ENCODE data around the gene SLC35C1.
"Not testable (repeated sequence)": the region's sequence is repeated elsewhere in the genome, so short reads cannot be mapped to it uniquely, and the experiment has no call there.

The SLC35C1 gene

DNA sequence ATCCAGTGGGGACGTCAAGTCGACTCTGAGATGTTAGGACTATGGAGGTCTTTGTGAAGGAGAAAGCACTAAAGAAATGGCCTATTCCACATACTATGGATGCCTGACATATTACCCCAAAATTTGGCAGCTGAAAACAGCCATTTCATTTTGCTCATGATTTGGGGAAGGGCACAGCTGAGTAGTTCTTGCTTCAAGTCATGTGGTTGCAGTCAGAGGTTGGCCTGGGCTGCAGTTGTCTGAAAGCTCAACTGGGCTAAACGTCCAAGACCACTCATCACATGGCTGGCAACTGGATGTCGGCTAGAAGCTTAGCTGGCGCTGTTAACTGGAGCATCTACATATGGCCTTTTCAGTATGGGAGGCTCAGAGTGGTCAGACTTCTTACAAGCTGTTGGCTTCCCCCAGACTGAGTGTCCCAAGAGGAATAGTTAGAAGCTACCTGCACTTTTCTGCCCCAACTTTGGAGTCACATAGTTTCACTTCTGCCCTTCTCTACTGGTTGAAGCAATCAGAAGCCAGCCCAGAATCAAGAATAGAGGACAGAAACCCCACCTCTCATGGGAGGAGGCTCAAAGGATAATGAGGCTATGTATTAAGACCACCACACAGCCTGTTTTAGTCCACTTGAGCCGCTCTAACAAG is 14.1 kb downstream of the SLC35C1 start:
- no peak for DNase-seq (ENCODE audit: low read depth)
- TF ChIP-seq, protein P1, sequence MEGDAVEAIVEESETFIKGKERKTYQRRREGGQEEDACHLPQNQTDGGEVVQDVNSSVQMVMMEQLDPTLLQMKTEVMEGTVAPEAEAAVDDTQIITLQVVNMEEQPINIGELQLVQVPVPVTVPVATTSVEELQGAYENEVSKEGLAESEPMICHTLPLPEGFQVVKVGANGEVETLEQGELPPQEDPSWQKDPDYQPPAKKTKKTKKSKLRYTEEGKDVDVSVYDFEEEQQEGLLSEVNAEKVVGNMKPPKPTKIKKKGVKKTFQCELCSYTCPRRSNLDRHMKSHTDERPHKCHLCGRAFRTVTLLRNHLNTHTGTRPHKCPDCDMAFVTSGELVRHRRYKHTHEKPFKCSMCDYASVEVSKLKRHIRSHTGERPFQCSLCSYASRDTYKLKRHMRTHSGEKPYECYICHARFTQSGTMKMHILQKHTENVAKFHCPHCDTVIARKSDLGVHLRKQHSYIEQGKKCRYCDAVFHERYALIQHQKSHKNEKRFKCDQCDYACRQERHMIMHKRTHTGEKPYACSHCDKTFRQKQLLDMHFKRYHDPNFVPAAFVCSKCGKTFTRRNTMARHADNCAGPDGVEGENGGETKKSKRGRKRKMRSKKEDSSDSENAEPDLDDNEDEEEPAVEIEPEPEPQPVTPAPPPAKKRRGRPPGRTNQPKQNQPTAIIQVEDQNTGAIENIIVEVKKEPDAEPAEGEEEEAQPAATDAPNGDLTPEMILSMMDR (conservative IDR thresholded peaks at IDR 0.05; ENCODE audit: low read depth, low read length) = no peak
- H3K4me3 ChIP-seq (ENCODE audit: low read depth, low read length) = no peak overlapping the region

DNA sequence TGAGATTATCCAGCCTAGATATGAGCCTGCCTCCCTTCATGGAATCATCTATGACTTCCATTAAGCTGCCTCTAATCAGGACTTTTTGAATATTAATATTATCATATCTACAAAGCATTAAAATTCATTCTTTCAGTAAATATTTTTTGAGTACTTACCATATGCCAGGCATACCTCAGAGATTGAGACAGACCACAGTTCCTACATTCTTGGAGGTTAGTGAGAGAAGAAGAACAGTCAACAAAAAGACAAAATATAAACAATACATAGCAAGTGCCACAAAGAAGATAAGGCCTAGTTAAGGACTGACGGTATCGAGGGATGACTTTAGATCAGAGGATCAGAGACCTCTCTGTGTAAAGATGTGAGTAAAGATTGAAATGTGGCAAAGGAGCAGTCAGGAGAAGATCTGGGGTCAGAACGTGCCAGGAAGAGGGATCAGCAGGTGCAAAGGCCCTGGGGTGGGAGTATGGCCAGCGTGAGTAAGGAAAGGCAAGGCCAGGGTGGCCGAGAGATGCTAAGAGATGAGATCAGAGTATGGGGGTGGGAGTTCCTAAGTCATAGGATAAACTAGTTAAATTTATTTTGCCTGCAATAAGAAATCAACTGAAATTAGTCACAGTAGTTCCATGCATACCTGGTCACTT is 15.4 kb downstream of the SLC35C1 start:
- H3K4me3 ChIP-seq (ENCODE audit: low read depth, low read length) = no peak overlapping the region
- no peak for DNase-seq (ENCODE audit: low read depth)
- TF ChIP-seq, protein P1 (conservative IDR thresholded peaks at IDR 0.05; ENCODE audit: low read depth, low read length) = no peak

DNA sequence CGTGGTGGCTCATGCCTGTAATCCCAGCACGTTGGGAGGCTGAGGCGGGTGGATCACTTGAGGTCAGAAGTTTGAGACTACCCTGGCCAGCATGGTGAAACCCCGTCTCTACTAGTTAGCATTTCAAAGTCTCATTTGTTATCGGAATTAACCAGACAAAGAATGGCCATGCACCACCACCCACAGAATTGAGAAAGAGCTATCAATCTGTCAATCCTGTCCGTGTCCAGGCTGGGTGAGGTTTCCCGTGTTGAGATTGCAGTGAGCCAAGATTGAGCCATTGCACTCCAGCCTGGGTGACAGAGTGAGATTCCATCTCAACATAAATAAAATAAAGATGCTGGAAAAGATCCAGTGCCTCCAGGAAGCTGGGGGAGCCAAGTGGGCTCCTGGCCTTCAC is 21.5 kb downstream of the SLC35C1 start:
- DNase-seq (ENCODE audit: low read depth); H3K4me3 ChIP-seq (ENCODE audit: low read depth, low read length): not testable (repeated sequence)

DNA sequence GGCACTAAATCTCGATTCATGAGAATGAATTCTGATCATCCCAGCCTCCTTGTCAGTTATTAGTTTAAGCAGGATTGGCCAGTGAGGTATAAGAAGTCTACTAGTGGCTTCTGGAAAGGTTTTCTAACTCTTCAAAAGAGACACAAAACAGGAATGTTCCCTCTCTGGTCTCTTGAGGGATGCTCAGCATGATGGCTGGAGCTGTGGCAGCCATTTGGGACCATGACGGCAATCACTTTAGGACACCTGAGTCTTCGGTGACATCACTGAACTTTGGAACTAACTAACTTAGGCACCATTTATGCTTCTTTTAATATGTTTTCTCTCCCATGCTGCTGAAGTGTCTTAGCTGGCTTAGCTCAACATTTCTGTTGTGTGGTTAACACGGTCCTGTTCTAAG is 22.2 kb downstream of the SLC35C1 start:
- no peak for DNase-seq (ENCODE audit: low read depth)
- TF ChIP-seq, protein P1 (conservative IDR thresholded peaks at IDR 0.05; ENCODE audit: low read depth, low read length) = no peak
- H3K4me3 ChIP-seq (ENCODE audit: low read depth, low read length) = no peak overlapping the region

DNA sequence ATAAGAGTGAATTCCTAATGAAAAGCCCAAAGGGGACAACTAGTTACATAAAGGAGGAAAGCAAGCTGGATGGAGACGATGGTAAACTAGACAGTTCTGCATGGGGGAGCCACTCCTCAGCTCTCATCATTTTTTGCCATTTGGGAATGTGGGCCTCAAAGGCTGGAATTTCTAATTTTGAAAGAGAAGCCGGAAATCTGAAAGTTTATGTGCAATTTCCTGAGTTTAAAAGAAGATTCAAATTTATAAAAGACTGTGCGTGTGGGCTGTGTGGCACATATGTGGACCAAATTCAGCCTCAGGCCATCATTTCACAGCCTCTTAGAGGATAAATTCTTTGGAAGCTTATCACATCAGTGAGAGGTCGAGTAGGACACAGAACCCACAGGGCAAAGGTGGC is 24.0 kb downstream of the SLC35C1 start:
- no peak overlapping the region for H3K4me3 ChIP-seq (ENCODE audit: low read depth, low read length)
- DNase-seq (ENCODE audit: low read depth) = no peak
- TF ChIP-seq, protein P1 (conservative IDR thresholded peaks at IDR 0.05; ENCODE audit: low read depth, low read length) = no peak

DNA sequence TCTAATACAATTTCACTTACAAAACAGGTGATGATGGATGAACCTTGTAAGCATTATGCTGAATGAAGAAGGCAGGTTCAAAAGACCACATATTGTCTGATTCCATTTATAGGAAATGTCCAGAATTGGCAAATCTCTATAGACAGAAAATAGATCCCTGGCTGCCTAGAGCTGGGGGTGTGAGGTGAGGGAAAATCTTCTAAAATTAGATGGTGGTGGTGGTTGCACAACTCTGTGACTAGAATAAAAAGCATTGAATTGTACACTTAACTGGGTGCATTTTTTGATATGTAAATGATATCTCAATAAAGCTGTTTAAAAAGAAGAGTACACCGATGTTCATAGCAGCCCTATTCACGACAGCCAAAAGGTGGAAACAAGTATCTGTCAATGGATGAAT is 25.6 kb downstream of the SLC35C1 start:
- no peak overlapping the region for H3K4me3 ChIP-seq (ENCODE audit: low read depth, low read length)
- TF ChIP-seq, protein P1 (conservative IDR thresholded peaks at IDR 0.05; ENCODE audit: low read depth, low read length) = no peak
- no peak for DNase-seq (ENCODE audit: low read depth)

DNA sequence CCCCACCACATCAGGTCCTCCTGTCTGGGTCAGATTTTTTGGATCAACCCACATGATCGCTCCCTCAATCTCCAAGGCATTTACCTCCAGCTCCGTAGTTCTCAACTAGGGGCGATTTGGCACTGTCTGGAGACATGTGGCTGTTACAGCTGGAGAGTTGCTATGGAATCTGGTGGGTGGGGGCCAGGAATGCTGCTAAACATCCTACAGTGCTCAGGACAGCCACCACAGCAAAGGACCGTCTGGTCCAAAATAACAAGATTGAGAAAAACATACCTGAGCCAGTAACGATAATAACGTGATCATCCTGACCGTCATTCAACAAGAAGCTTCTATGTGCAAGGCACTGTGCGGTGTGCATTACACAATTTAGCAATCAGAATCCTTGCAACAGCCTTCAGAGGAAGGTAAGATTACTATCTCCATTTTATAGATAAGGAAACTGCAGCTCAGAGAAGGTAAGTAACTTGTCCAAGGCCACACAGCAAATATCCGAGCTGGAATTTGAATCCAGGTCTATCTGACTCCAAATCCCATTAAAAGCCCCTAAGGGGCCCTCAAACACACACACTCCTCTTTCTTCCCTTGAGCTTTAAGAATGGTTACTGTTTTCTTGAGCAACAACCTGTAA is 28.0 kb downstream of the SLC35C1 start:
- no peak overlapping the region for H3K4me3 ChIP-seq (ENCODE audit: low read depth, low read length)
- TF ChIP-seq, protein P1 (conservative IDR thresholded peaks at IDR 0.05; ENCODE audit: low read depth, low read length) = no peak
- DNase-seq (ENCODE audit: low read depth) = no peak

All from choroid plexus epithelial cell (primary cell).